HG02678 (cell line): ENCODE data around the gene HOXD9.

Experiments
- ATAC-seq: cut with Tn5 transposase; IDR thresholded peaks from one replicate; pipeline ENCODE4 v1.9.1; 2021; ENCODE audit warnings: mild to moderate bottlenecking, moderate library complexity; ENCODE audit not compliant: unreplicated experiment

Gene HOXD9

DNA sequence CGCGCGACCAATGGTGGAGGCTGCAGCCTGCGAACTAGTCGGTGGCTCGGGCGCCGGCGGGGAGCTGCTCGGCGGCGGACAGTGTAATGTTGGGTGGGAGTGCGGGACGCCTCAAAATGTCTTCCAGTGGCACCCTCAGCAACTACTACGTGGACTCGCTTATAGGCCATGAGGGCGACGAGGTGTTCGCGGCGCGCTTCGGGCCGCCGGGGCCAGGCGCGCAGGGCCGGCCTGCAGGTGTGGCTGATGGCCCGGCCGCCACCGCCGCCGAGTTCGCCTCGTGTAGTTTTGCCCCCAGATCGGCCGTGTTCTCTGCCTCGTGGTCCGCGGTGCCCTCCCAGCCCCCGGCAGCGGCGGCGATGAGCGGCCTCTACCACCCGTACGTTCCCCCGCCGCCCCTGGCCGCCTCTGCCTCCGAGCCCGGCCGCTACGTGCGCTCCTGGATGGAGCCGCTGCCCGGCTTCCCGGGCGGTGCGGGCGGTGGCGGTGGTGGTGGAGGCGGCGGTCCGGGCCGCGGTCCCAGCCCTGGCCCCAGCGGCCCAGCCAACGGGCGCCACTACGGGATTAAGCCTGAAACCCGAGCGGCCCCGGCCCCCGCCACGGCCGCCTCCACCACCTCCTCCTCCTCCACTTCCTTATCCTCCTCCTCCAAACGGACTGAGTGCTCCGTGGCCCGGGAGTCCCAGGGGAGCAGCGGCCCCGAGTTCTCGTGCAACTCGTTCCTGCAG is at the start of gene HOXD9:
TSS of gene HOXD9 (plus strand) at position 37 of the 728 bp plus-strand sequence. CDS start at position 87, 50 bp downstream.
- ATAC-seq = no peak

DNA sequence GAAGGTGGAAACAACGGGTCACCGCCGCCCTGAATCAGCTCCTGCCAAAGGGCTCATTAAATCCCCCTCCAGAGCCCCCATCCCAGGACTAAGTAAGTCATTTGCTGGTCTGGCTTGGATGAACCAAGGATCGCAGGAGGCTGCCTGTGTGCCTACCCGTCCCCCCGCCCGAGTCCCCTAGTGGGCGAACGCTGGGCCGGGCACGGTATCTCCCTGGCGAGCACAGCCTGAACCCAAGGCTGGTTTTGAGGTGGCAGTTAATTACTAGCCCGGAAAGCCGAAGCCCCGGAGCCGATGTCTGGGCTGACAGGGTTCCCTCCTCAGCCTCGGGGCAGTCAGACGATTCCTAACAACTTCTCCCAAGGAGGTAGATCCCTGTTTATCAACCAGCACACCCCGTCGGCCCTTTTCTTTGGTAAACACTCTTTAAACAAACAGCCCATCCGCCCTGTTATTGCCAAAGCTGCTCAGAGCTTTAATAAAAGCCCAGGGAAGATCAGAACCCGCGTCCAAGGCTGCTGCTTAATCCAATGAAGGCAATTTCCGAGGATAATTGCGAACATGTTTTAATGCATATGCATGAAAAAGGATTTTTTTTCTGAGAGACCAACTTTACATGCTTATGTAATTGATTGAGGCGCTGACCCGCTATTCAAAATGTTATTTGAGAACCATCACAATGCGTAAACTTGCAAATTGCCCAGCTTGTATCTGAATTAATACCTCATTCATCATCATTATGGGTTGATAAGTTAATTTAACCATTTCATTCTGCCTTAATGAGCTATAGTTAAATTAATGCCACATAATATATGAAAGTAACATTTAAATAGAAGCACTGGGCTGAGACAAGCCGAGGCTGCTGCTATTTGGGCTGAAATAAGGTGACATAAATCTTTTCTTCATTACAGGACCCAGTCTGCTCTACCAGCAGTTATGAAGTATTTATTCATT is 49.3 kb upstream of the HOXD9 start:
- no peak for ATAC-seq

DNA sequence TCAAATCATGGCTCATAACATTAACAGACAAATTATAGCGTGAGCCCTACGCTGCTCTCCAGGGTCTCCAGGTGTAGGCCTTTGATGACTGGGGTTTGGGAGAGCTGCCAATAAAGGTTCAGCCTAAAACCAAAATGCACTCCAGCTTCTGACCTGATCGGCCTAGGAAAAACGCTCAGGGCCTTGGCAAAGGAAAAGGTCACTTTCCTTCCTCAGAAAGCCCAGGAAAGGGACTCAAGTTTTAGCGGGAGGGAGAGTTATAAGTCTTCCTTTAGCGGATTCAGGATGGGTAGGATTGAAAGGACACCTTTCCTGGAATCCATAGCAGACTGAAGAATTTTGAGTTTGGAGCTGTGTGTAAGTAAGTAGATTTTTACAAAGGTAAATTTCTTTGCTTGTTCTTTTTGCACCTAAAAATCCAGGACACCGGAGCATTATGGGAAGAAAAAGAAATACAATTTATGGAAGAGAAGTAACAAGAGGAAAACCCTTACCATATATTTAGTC is 47.5 kb upstream of the HOXD9 start:
- no peak for ATAC-seq

GRCh38 chr2:176075481-176075880 is 47.0 kb upstream of the HOXD9 start:
- ATAC-seq = no peak

GRCh38 chr2:176076063-176076462 is 46.5 kb upstream of the HOXD9 start:
- ATAC-seq = no peak

DNA sequence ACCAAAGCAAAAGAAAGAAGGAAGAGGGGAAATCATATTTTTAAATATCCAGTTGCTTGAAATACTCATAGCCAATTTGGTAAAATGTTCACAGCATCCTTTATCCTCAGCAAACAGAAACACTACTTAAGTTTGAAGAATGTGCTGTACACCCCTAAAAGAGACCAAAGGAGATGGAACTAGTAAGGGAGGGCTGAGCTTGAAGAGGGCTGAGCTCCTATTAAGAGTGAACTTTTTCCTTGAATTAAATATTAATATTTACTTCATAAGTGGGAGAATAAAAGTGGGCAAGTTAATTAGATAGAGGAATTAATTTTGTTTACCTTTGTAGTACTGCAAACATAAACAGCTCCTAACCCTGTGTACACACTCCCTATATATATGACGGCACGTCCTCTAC is 45.7 kb upstream of the HOXD9 start:
- ATAC-seq = no peak

GRCh38 chr2:176078541-176079284 is 43.8 kb upstream of the HOXD9 start:
- ATAC-seq = no peak

GRCh38 chr2:176079285-176079830 is 43.2 kb upstream of the HOXD9 start:
- no peak for ATAC-seq

GRCh38 chr2:176079831-176080539 is 42.5 kb upstream of the HOXD9 start:
- no peak for ATAC-seq

DNA sequence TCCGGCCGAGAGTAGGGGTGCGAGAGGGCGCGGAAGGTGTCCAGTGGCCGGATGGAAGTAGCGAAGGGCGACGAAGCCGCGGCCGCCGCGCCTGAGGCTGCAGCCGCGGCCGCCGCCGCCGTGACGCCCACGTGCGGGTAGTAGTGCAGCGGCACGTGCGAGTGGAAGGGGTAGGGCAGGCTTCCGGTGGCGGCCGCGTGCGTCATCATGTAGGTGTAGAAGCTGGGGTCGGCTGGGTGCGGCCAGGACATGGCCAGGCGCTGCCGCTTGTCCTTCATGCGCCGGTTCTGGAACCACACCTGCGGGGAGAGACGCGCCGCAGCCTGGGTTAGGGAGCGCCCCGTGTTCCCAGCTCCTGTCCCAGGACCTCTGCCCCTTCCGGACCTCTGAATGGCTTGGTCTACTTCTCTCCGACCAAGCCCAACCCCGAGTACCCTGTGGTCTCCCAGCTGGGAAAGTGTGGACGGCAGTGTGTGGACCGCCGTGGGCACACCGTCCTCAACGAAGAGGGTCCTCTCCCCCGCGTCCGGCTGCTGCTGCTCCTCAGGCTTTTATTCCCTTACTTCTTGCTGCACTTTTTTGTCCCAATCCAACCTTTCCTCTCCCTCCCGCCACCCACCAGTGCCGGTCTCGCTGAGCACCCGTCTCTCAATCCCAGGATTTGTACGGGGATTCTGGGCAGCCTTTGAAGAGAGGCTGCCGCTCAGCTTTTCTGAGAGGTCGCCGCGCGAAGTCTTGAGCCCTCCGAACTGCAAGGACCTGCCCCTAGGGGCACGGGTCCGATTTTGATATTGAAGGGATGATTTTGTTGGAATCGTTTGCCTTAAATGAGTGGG is 41.8 kb upstream of the HOXD9 start:
- ATAC-seq = no peak

DNA sequence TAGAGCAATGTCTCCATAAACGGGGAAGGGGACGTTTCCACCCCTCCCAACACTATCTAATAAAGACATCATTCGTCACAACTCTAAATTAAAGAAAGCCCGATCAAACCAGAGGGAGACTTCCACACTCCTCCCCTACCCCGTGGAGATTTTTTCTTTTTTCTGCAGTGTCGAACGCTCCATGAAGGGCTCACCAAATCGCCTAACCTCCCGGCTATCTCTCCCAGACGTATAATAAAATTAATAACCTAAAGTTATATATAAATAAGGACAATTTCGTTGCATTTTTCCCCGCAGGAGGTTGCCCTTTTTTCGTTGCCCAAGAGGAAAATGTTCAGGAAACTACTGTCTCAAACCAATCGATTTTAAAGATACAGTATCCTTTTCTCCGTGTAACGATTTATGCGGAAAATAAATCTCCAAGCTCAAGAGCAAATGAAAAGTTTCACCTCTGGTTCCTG is 41.1 kb upstream of the HOXD9 start:
- no peak for ATAC-seq

- ATAC-seq = no peak
Observed at GRCh38 chr2:176081837-176082524, 40.5 kb upstream of the HOXD9 start.

- no peak for ATAC-seq
Observed at GRCh38 chr2:176082525-176082823, 40.0 kb upstream of the HOXD9 start.

- ATAC-seq = no peak
Observed at GRCh38 chr2:176082824-176083751, 39.4 kb upstream of the HOXD9 start.

GRCh38 chr2:176083796-176084261 is 38.7 kb upstream of the HOXD9 start, which contains the start of gene EVX2:
Gene EVX2, minus strand, starts transcription at chr2:176083962. Its CDS starts 186 bp downstream, at chr2:176083776.
- ATAC-seq = no peak

DNA sequence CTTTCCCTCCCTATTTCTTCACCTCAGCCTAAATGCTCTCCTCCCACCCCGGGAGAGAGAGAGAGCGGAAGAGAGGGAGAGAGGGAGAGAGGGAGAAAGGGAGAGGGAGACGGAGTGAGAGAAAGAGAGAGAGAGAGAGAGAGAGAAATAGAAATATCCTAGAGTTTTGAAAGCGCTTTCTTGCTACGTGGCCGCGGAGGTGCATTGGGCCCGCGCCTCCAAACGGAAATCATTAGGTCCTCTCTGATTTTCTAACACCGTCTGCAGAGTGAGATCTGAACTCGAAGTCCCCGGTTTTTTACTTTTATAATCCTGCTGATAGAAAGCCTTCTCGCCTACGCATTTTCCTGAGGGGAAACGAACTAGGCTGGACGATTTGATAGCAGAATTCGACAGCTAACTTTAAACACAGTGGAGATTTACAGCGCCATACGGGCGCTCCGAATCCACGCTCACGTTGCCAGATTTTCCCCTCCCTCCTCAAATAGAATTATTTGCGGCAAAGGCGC is 37.9 kb upstream of the HOXD9 start:
- no peak for ATAC-seq

GRCh38 chr2:176085120-176085788 is 37.3 kb upstream of the HOXD9 start:
- no peak for ATAC-seq
